Adrenal gland (tissue), 5 donors: ENCODE results near the gene ASPDH.

Experiments
- POLR2A ChIP-seq, 2 donors: fragments of 450-650 bp; IDR thresholded peaks; one replicate each; pipeline ENCODE4 v1.6.1; 2017; ENCODE audit warnings: antibody characterized with exemption in 2 of 2, mild to moderate bottlenecking in 2 of 2, moderate library complexity in 1 of 2
- TF ChIP-seq, protein P1 (sequence below), 6 experiments: fragments of 450-650 bp in 4 of 6; fragments of 200-600 bp in 2 of 6; sonication (generic) in 1 of 6; IDR thresholded peaks; 1 replicate in 5 of 6; 2 replicates in 1 of 6; pipeline versions ENCODE4 v1.5.1 to v1.8.0; 2016 to 2021; ENCODE audit warnings: antibody characterized with exemption in 6 of 6, mild to moderate bottlenecking in 2 of 6, moderate library complexity in 1 of 6
- donor health status: DM: no; HTN: no; CAD: no.

DNA sequence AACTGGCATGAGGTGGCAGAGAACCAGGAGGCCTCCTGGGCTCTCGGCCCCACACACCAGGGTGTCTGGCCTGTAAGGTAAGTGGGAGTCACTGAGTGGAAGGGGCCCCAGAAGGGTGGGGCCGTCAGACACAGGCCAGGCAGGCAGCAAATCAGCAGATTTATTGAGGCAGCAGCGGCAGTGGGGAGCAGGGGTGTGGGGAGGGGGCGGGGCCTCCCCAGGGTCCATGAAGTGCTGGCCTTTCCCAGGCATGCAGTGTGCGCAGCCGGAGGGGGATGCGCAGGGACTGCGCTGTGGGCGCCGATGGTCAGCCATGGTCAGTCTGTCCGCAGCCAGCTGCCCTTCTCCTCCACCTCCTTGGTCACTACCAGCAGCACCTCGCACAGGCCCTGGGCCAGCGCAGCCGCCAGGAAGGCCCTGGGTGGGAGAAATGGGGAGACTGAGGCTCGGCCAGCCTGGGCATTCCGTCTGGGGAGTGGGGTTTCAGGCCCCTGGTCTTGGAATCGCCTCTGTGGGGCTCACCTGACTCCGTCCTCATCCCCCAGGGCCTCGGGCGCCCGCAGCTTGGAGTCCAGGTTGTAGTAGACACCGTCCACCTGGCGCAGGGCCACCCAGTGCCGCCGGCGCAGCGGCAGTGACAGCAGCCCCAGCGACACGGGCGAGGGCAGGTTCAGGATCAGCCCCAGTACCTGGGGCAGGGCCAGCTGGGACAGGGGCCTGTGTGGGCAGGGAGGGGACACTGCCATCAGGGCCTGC lies 7.7 kb downstream of the ASPDH start:
- TF ChIP-seq, protein P1, sequence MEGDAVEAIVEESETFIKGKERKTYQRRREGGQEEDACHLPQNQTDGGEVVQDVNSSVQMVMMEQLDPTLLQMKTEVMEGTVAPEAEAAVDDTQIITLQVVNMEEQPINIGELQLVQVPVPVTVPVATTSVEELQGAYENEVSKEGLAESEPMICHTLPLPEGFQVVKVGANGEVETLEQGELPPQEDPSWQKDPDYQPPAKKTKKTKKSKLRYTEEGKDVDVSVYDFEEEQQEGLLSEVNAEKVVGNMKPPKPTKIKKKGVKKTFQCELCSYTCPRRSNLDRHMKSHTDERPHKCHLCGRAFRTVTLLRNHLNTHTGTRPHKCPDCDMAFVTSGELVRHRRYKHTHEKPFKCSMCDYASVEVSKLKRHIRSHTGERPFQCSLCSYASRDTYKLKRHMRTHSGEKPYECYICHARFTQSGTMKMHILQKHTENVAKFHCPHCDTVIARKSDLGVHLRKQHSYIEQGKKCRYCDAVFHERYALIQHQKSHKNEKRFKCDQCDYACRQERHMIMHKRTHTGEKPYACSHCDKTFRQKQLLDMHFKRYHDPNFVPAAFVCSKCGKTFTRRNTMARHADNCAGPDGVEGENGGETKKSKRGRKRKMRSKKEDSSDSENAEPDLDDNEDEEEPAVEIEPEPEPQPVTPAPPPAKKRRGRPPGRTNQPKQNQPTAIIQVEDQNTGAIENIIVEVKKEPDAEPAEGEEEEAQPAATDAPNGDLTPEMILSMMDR (IDR thresholded peaks at IDR 0.05), result no peak
- TF ChIP-seq POLR2A (IDR thresholded peaks at IDR 0.05), result no peak
